CD4-positive, alpha-beta T cell treated with Interleukin-10 for 1 hour (primary cell): ENCODE data around the gene EDC4.

ENCODE experiments used
- DNase-seq: peaks from one replicate; pipeline ENCODE4 v3.0.0-alpha.2; 2020

Gene EDC4

DNA sequence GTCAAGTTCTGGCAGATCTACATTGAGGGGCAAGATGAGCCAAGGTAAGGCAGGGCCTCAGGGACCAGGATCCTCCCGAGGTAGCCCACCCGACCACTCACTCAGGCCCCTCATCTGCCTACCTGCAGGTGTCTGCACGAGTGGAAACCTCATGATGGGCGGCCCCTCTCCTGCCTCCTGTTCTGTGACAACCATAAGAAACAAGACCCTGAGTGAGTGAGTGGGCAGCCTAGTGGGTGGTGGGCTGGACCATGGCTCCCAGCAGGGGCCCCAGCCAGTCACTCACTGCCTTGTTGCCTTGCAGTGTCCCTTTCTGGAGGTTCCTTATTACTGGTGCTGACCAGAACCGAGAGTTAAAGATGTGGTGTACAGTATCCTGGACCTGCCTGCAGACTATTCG lies 5.4 kb downstream of the EDC4 start:
- no peak for DNase-seq

DNA sequence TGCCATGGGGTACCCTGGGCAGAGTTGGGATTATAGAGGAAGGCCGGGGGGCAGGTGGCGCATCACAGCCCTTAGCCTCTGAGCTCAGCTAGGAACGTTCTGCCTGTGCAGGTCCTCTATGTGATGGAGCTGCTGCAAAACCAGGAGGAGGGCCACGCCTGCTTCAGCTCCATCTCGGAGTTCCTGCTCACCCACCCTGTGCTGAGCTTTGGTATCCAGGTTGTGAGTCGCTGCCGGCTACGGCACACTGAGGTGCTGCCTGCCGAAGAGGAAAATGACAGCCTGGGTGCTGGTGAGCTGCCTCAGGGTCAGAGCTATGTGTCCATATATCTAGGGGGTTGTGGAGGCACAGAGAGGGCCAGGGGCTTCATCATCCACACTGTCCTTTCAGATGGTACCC lies 6.0 kb downstream of the EDC4 start:
- no peak for DNase-seq

GRCh38 chr16:67879462-67879861 lies 6.6 kb downstream of the EDC4 start:
- no peak for DNase-seq

DNA sequence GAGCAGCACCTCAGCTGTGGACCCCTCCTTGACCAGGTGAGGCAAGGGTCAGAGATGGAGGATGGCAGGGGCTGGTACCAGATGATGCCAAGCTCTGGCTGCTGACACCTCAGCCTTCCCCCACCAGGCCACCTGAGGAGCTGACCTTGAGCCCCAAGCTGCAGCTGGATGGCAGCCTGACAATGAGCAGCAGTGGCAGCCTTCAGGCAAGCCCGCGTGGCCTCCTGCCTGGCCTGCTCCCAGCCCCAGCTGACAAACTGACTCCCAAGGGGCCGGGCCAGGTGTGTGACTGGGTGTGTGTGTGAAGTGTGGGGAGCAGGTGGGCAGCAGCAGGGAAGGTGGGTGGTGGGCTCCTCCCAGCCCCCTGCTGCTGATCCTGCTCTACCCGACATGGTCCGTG lies 7.1 kb downstream of the EDC4 start:
- DNase-seq: no peak

DNA sequence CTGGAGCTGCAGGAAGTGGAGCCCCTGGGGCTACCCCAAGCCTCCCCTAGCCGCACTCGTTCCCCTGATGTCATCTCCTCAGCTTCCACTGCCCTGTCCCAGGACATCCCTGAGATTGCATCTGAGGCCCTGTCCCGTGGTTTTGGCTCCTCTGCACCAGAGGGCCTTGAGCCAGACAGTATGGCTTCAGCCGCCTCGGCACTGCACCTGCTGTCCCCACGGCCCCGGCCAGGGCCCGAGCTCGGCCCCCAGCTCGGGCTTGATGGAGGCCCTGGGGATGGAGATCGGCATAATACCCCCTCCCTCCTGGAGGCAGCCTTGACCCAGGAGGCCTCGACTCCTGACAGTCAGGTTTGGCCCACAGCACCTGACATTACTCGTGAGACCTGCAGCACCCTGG lies 7.7 kb downstream of the EDC4 start:
- no peak for DNase-seq

DNA sequence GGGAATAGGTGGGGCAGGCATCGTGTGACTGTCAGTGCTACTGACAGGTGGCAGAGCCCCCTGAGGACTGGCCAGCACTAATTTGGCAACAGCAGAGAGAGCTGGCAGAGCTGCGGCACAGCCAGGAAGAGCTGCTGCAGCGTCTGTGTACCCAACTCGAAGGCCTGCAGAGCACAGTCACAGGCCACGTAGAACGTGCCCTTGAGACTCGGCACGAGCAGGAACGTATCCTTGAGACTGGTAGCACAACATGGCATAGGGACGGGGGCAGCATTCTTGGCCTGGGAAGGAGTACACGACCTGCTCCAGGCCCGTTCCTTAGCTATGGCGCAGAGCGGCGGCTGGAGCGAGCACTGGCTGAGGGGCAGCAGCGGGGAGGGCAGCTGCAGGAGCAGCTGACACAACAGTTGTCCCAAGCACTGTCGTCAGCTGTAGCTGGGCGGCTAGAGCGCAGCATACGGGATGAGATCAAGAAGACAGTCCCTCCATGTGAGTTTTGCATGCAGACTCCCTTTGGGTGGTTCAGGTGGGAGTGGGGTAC lies 8.8 kb downstream of the EDC4 start:
- no peak for DNase-seq

DNA sequence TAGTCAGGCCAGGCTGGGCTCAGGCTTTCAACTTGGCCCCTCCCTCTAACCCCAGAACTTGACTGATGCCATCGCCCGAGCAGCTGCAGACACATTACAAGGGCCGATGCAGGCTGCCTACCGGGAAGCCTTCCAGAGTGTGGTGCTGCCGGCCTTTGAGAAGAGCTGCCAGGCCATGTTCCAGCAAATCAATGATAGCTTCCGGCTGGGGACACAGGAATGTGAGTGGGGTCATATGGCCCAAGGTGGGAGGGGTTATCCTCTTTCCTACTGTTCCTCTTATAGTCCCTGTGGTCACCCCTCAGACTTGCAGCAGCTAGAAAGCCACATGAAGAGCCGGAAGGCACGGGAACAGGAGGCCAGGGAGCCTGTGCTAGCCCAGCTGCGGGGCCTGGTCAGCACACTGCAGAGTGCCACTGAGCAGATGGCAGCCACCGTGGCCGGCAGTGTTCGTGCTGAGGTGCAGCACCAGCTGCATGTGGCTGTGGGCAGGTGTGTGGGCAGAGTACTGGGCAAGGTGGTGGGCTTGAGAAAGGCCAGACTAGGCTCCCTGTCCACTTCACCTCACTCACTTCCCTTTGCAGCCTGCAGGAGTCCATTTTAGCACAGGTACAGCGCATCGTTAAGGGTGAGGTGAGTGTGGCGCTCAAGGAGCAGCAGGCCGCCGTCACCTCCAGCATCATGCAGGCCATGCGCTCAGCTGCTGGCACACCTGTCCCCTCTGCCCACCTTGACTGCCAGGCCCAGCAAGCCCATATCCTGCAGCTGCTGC lies 9.7 kb downstream of the EDC4 start:
- DNase-seq: no peak

DNA sequence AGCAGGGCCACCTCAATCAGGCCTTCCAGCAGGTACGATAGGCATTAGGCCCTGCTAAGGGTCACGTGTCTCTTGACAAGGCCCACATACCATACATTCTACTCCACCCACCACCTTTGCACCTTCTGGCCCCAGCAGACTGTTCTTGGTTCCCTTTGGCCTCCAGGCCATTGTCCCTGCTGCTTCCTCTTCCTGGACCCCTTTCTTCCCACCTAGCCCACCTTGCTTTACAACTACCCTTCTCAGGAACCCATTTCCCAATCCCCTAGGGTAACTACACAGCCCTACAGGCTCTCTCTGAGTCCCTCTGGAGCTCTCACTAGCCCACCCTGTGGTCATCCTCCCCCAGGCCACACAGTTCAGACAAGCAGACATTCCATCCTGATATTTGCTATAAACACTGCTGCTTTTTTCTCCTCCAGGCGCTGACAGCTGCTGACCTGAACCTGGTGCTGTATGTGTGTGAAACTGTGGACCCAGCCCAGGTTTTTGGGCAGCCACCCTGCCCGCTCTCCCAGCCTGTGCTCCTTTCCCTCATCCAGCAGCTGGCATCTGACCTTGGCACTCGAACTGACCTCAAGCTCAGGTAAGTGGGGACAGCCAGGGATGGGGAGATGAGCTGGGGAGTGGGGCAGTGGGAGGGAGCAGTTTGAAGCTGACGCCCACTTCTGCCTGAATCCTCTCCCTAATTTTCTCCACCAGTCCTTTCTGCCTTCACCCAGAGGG lies 10.5 kb downstream of the EDC4 start:
- no peak for DNase-seq

DNA sequence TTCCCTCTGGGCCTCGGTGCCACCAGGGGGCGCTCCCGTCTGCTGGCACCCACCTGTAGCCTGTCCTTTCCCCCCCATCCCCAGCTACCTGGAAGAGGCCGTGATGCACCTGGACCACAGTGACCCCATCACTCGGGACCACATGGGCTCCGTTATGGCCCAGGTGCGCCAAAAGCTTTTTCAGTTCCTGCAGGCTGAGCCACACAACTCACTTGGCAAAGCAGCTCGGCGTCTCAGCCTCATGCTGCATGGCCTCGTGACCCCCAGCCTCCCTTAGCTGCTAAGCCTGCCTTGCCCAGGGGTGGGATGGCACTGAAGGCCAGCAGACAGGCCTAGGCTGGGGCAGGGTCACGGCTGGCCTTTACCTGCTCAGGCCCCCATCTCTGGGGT lies 11.0 kb downstream of the EDC4 start:
- DNase-seq: peak; percentile 78

GRCh38 chr16:67884684-67885083 lies 11.8 kb downstream of the EDC4 start, which contains the start of gene NRN1L:
Gene NRN1L, plus strand, starts transcription at chr16:67884885. Its CDS starts 19 bp downstream, at chr16:67884904.
- DNase-seq: no peak

DNA sequence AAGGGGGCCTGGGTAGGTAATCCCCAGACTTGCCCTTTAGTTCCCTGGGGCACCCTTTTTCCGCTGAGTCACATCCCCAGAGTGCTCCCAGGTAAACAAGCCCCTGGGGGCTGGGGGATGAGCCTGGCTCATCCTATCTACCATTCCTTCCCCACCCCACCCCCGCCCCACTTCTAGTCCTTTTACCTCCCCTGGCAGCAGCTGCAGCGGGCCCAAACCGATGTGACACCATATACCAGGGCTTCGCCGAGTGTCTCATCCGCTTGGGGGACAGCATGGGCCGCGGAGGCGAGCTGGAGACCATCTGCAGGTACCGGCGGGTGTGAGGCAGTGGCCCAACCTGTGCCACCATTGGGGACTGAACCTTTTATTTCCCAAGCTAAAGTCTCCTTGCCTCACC lies 12.7 kb downstream of the EDC4 start:
- no peak for DNase-seq

GRCh38 chr16:67885976-67886375 lies 13.1 kb downstream of the EDC4 start:
- DNase-seq: no peak

DNA sequence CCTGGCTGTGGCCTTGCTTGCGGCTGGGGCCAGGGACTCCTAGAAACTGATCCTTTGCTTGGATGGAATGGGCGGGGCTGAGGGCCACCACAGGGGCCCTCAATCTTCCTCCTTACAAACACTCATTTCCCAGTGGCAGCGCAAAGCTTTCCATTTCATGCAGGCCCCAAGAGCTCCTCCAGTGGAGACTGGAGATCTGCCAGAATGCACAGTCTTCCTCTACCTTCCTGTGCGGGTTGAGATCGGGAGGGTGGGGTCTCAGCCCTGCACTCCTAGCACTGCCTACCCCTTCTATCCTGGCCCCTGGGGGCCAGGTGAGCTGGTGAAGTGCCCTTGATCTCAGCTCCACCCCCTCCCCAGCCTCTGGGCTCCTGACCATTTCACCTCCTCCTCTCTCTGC lies 13.5 kb downstream of the EDC4 start:
- no peak for DNase-seq

- DNase-seq: no peak
These were observed 15.5 kb downstream of the EDC4 start for GRCh38 chr16:67888331-67888730.

- DNase-seq: no peak
These were observed 19.5 kb downstream of the EDC4 start for GRCh38 chr16:67892375-67892774.

GRCh38 chr16:67892899-67893742 lies 20.3 kb downstream of the EDC4 start, which contains the start of gene PSKH1:
Gene PSKH1, plus strand, starts transcription at chr16:67893254. Its CDS starts 15,496 bp downstream, at chr16:67908750.
- peak; percentile 94 for DNase-seq

GRCh38 chr16:67893743-67894399 lies 21.0 kb downstream of the EDC4 start:
- DNase-seq: no peak

DNA sequence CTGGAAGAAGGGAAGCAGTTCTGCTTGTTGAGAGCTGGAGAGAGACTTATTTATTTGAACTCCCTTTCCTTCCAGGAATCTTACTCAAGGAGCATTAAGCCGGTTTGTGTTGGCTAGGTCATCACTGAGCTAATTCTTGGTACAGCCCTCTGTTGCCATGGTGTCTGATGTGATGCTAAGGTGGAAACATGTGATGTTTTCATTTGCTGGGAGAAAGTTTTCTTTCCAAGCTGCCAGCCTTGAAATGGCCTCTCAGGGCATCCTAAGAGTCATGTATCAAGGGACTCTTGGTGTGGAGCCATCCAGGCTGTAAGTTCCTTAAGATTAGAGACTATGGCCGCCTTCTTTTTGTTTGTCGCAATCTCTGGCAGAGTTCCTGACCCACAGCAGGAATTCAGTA lies 24.4 kb downstream of the EDC4 start:
- no peak for DNase-seq

DNA sequence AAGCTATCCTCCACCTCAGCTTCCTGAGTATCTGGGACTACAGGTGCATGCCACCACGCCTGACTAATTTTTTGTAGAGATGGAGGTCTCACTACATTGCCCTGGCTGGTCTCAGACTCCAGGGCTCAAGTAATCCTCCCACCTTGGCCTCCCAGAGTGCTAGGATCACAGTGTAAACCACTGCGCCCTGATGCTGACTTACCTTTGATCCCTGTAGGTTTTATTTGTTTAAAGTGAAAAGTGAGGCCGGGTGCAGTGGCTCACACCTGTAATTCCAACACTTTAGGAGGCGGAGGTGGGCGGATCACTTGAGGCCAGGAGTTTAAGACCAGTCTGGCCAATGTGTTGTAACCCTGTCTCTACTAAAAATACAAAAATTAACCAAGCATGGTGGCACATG lies 28.9 kb downstream of the EDC4 start:
- DNase-seq: no peak

DNA sequence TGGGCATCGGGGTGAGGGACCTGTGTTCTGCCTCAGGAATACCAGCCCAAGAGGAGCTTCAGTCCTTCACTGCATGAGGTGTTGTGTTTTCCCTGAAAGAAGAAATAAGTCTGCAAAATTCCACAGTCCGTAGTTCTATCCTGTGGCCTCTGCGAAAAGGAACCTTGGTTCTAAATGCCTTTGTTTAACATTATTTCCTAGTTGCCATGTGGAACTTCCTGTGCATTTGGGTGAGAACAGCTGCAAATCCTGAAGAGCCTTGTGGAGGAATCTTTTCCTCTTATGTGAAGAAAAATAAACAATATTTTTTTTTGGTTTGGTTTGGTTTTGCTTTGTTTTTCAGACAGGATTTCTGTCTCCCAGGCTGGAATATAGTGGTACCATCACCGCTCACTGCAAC lies 30.0 kb downstream of the EDC4 start:
- DNase-seq: no peak

- no peak for DNase-seq
These were observed 34.7 kb downstream of the EDC4 start for GRCh38 chr16:67907397-67908180.
